ENCODE measurements around the gene TNXB.

Gene TNXB

GRCh38 chr6:32137454-32137853, 28.3 kb upstream of the TNXB start:
- DNase-seq, result no peak

- DNase-seq, result no peak
These were observed 24.6 kb upstream of the TNXB start for GRCh38 chr6:32133786-32134185.

GRCh38 chr6:32132110-32132509, 23.0 kb upstream of the TNXB start:
- DNase-seq, result no peak

- DNase-seq, result no peak
These were observed 22.4 kb upstream of the TNXB start for GRCh38 chr6:32131439-32131948.

GRCh38 chr6:32129297-32130088, 20.4 kb upstream of the TNXB start:
- DNase-seq, result no peak

- no peak for DNase-seq
These were observed 19.7 kb upstream of the TNXB start for GRCh38 chr6:32128751-32129296.

- DNase-seq, result peak; percentile 97
These were observed 18.8 kb upstream of the TNXB start, which contains the start of gene ATF6B for GRCh38 chr6:32127717-32128592. Gene ATF6B (minus strand): TSS chr6:32128246. CDS start chr6:32128207, 39 bp downstream.

GRCh38 chr6:32127409-32127716, 18.2 kb upstream of the TNXB start:
- no peak for DNase-seq

- DNase-seq, result no peak
These were observed 17.7 kb upstream of the TNXB start for GRCh38 chr6:32126880-32127279.

- no peak for DNase-seq
These were observed 14.5 kb upstream of the TNXB start for GRCh38 chr6:32123681-32124080.

- DNase-seq, result no peak
These were observed 11.5 kb upstream of the TNXB start for GRCh38 chr6:32120573-32121059.

GRCh38 chr6:32118782-32119628, 9.9 kb upstream of the TNXB start:
- peak; percentile 68 for DNase-seq

GRCh38 chr6:32117461-32117860, 8.3 kb upstream of the TNXB start:
- DNase-seq, result no peak

GRCh38 chr6:32116674-32117073, 7.5 kb upstream of the TNXB start:
- no peak for DNase-seq

- DNase-seq, result no peak
These were observed 6.5 kb upstream of the TNXB start for GRCh38 chr6:32115623-32116022.

GRCh38 chr6:32114796-32115195, 5.7 kb upstream of the TNXB start:
- DNase-seq, result no peak

GRCh38 chr6:32113386-32114352, 4.5 kb upstream of the TNXB start:
- no peak for DNase-seq

- DNase-seq, result no peak
These were observed 3.4 kb upstream of the TNXB start for GRCh38 chr6:32112431-32112980.

GRCh38 chr6:32111424-32112066, 2.4 kb upstream of the TNXB start:
- no peak for DNase-seq

- no peak for DNase-seq
These were observed 1.5 kb upstream of the TNXB start for GRCh38 chr6:32110632-32111031.

Measured in activated naive CD4-positive, alpha-beta T cell treated with Interleukin-2 at 50 U/mL for 16 hours (primary cell).